D721Med (cell line): Measurements from ENCODE around the gene WDR27.

Experiments
- DNase-seq: peaks from one replicate; pipeline ENCODE4 v3.0.0; 2011; ENCODE audit warnings: low spot score; ENCODE audit not compliant: insufficient read length
- FAIRE-seq: peaks from 2 replicates; lab custom pipeline; 2011; peaks lifted over from hg19 to GRCh38; lab: Jason Lieb, UNC
- TF ChIP-seq, protein P1 (sequence below): IDR thresholded peaks from 2 replicates; pipeline ENCODE4 v1.5.1; 2012; ENCODE audit warnings: mild to moderate bottlenecking, control low read depth; ENCODE audit not compliant: insufficient read depth; ENCODE audit errors: missing control alignments

The WDR27 gene

DNA sequence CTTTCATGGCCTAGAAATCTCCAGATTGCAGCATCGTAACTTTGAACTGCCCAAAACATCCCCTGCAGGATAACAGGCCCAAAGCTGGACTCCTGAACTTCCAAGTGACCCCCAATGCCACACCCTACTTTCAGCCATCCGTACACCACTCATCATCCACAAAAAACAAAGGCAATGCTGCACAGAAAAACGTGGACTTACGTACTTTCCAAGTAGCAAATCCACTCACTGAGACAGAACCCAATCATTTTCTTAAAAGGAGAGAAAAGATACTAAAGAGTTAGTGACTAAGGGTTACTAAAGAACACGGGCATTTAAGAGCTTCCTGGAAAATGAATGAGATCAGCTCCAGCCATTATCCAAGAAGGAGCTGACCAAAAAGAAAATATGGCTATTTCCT is 211.0 kb downstream of the WDR27 start:
- DNase-seq, result no peak
- TF ChIP-seq, protein P1, sequence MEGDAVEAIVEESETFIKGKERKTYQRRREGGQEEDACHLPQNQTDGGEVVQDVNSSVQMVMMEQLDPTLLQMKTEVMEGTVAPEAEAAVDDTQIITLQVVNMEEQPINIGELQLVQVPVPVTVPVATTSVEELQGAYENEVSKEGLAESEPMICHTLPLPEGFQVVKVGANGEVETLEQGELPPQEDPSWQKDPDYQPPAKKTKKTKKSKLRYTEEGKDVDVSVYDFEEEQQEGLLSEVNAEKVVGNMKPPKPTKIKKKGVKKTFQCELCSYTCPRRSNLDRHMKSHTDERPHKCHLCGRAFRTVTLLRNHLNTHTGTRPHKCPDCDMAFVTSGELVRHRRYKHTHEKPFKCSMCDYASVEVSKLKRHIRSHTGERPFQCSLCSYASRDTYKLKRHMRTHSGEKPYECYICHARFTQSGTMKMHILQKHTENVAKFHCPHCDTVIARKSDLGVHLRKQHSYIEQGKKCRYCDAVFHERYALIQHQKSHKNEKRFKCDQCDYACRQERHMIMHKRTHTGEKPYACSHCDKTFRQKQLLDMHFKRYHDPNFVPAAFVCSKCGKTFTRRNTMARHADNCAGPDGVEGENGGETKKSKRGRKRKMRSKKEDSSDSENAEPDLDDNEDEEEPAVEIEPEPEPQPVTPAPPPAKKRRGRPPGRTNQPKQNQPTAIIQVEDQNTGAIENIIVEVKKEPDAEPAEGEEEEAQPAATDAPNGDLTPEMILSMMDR, result no peak
- no peak for FAIRE-seq

- TF ChIP-seq, protein P1, result no peak
- DNase-seq (no peak), FAIRE-seq (no peak)
Observed at GRCh38 chr6:169490246-169490641, 211.6 kb downstream of the WDR27 start.

DNA sequence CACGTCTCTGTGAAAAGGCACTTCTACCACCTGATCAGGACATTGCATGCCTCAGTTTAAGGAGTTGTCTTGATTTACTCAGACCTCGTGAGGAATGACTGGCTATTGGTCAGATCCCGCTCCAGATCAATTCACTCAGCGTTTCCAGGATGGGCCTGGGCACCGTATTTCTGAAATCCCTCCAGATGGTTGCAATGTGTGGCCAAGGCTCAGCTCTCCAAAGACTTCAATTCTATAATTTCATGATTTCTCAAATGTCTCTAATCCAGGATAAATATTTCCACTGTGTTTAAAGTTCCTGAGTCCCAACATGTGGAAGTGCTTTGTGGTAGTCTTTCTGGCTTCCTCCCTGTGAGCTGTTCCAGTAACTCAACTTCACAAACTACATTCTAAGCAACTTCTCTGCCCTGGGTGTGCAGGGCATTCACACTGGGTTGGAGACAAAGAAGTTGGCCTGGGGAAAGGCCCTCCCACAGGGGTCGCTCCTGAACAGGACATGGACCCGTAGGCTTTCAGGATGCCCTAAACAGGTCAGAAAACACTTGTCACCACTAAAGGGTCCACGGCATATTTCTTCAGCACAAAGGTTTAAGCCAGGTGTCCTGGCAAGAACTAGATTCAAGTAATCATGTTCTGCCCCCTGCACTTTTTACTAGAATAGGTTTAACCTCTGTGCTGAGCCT is 212.1 kb downstream of the WDR27 start:
- FAIRE-seq (no peak), DNase-seq (no peak)
- TF ChIP-seq, protein P1, result no peak

- DNase-seq (no peak), FAIRE-seq (no peak)
- TF ChIP-seq, protein P1, result no peak
Observed at GRCh38 chr6:169487579-169488436, 214.0 kb downstream of the WDR27 start.

DNA sequence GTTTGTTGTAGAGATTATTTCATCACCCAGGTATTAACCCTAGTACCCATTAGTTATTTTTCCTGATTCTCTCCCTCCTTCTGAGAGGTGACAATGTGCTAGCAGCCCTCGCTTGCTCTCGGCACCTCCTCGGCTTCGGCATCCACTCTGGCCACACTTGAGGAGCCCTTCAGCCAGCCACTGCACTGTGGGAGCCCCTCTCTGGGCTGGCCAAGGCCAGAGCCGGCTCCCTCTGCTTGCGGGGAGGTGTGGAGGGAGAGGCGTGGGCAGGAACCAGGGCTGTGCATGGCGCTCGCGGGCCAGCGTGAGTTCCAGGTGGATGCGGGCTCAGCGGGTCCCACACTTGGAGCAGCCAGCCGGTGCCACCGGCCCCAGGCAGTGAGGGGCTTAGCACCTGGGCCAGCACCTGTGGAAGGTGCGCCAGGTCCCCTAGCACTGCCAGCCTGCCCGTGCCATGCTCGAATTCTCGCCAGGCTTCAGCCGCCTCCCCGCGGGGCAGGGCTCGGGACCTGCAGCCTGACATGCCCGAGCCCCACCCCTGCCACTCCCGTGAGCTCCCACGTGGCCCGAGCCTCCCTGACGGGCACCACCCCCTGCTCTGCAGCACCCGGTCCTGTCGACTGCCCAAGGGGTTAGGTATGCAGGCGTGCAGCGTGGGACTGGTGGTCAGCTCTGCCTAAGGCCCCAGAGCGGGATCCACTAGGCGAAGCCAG is 221.9 kb downstream of the WDR27 start:
- FAIRE-seq (no peak), DNase-seq (no peak)
- TF ChIP-seq, protein P1, result no peak

- DNase-seq (no peak), FAIRE-seq (no peak)
- TF ChIP-seq, protein P1, result no peak
Observed at GRCh38 chr6:169474362-169474761, 227.5 kb downstream of the WDR27 start.
